Measurements from ENCODE around the gene SLC9A9.

SLC9A9 gene

GRCh38 chr3:143652118-143652517 lies 196.2 kb downstream of the SLC9A9 start:
- H3K27ac ChIP-seq (ENCODE audit: low read length): no peak overlapping the region
- no peak overlapping the region for H3K4me3 ChIP-seq (ENCODE audit: low read depth in 1 of 2, low read length in 2 of 2)
- no peaks in the 10 kb centered on the region for H3K9me3 ChIP-seq (ENCODE audit: insufficient read depth, low read length, severe bottlenecking)
- H3K4me2 ChIP-seq (ENCODE audit: insufficient read depth, low read length): no peak overlapping the region
- ATAC-seq (ENCODE audit: insufficient read depth, low read depth) (no peak), DNase-seq (no peak)
- H3K4me1 ChIP-seq (ENCODE audit: insufficient read depth, low read length): no peaks in the 10 kb centered on the region
- TF ChIP-seq EZH2 (IDR thresholded peaks at IDR 0.05; ENCODE audit: borderline replicate concordance, low read depth, low read length, severe bottlenecking): no peak
- TF ChIP-seq, protein P1, sequence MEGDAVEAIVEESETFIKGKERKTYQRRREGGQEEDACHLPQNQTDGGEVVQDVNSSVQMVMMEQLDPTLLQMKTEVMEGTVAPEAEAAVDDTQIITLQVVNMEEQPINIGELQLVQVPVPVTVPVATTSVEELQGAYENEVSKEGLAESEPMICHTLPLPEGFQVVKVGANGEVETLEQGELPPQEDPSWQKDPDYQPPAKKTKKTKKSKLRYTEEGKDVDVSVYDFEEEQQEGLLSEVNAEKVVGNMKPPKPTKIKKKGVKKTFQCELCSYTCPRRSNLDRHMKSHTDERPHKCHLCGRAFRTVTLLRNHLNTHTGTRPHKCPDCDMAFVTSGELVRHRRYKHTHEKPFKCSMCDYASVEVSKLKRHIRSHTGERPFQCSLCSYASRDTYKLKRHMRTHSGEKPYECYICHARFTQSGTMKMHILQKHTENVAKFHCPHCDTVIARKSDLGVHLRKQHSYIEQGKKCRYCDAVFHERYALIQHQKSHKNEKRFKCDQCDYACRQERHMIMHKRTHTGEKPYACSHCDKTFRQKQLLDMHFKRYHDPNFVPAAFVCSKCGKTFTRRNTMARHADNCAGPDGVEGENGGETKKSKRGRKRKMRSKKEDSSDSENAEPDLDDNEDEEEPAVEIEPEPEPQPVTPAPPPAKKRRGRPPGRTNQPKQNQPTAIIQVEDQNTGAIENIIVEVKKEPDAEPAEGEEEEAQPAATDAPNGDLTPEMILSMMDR (IDR thresholded peaks at IDR 0.05; ENCODE audit: borderline replicate concordance, extremely low read depth, low read length, poor library complexity, severe bottlenecking): no peak
- no peak overlapping the region for H2AFZ ChIP-seq (ENCODE audit: low read depth, low read length)
- H4K20me1 ChIP-seq (ENCODE audit: insufficient read depth, low read length): no peaks in the 10 kb centered on the region
- no peaks in the 10 kb centered on the region for H3K36me3 ChIP-seq (ENCODE audit: insufficient read depth, low read length)
- no peaks in the 10 kb centered on the region for H3K27me3 ChIP-seq (ENCODE audit: insufficient read depth, low read length, poor library complexity)
- no peaks in the 10 kb centered on the region for H3K79me2 ChIP-seq (ENCODE audit: insufficient read depth, low read length)
- no peak overlapping the region for H3K9ac ChIP-seq (ENCODE audit: low read depth, low read length)

DNA sequence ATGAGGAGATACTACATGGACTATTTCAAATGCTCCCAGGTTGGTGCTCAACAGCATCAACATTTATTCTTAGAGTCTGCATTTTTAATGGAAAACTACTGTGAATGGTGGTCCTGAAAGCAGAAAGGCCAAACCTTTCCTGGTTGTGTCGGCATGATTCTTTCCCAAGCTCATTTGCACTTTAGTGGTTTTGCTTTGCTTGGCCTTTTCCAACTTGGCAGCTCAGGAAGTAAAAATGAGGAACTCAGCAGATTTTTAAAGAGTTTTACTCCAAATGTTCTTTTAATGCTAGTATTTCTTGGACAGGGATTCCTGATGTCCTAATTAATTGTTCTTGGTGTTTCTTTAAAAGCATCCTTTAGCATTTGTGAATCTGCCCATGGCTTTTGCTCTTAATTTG lies 197.4 kb downstream of the SLC9A9 start:
- TF ChIP-seq, protein P1 (IDR thresholded peaks at IDR 0.05; ENCODE audit: borderline replicate concordance, extremely low read depth, low read length, poor library complexity, severe bottlenecking): no peak
- no peak for TF ChIP-seq EZH2 (IDR thresholded peaks at IDR 0.05; ENCODE audit: borderline replicate concordance, low read depth, low read length, severe bottlenecking)
- Histone ChIP-seq H4K20me1 (ENCODE audit: insufficient read depth, low read length) (no peaks in the 10 kb centered on the region), H3K27ac (ENCODE audit: low read length) (no peak overlapping the region), H3K36me3 (ENCODE audit: insufficient read depth, low read length) (no peaks in the 10 kb centered on the region), H3K4me2 (ENCODE audit: insufficient read depth, low read length) (no peak overlapping the region), H2AFZ (ENCODE audit: low read depth, low read length) (no peak overlapping the region), H3K4me3 (ENCODE audit: low read depth in 1 of 2, low read length in 2 of 2) (no peak overlapping the region), H3K4me1 (ENCODE audit: insufficient read depth, low read length) (no peaks in the 10 kb centered on the region), H3K27me3 (ENCODE audit: insufficient read depth, low read length, poor library complexity) (no peaks in the 10 kb centered on the region), H3K9me3 (ENCODE audit: insufficient read depth, low read length, severe bottlenecking) (no peaks in the 10 kb centered on the region), H3K79me2 (ENCODE audit: insufficient read depth, low read length) (no peaks in the 10 kb centered on the region), H3K9ac (ENCODE audit: low read depth, low read length) (no peak overlapping the region)
- ATAC-seq (ENCODE audit: insufficient read depth, low read depth) (no peak), DNase-seq (no peak)

GRCh38 chr3:143650120-143650519 lies 198.1 kb downstream of the SLC9A9 start:
- Histone ChIP-seq H3K27me3 (ENCODE audit: insufficient read depth, low read length, poor library complexity) (no peaks in the 10 kb centered on the region), H3K9me3 (ENCODE audit: insufficient read depth, low read length, severe bottlenecking) (no peaks in the 10 kb centered on the region), H3K27ac (ENCODE audit: low read length) (no peak overlapping the region), H3K4me3 (ENCODE audit: low read depth in 1 of 2, low read length in 2 of 2) (no peak overlapping the region), H3K9ac (ENCODE audit: low read depth, low read length) (no peak overlapping the region), H3K36me3 (ENCODE audit: insufficient read depth, low read length) (no peaks in the 10 kb centered on the region), H3K4me2 (ENCODE audit: insufficient read depth, low read length) (no peak overlapping the region), H2AFZ (ENCODE audit: low read depth, low read length) (0 out of 2 replicates have a peak overlapping the region, but pooled peaks have one; percentile 12), H4K20me1 (ENCODE audit: insufficient read depth, low read length) (no peaks in the 10 kb centered on the region), H3K4me1 (ENCODE audit: insufficient read depth, low read length) (peaks cover under 1% of the 10 kb centered on the region; the same call in 1 of the 2 replicates), H3K79me2 (ENCODE audit: insufficient read depth, low read length) (no peaks in the 10 kb centered on the region)
- TF ChIP-seq EZH2 (IDR thresholded peaks at IDR 0.05; ENCODE audit: borderline replicate concordance, low read depth, low read length, severe bottlenecking): no peak
- TF ChIP-seq, protein P1 (IDR thresholded peaks at IDR 0.05; ENCODE audit: borderline replicate concordance, extremely low read depth, low read length, poor library complexity, severe bottlenecking): no peak
- DNase-seq: no peak
- no peak for ATAC-seq (ENCODE audit: insufficient read depth, low read depth)

DNA sequence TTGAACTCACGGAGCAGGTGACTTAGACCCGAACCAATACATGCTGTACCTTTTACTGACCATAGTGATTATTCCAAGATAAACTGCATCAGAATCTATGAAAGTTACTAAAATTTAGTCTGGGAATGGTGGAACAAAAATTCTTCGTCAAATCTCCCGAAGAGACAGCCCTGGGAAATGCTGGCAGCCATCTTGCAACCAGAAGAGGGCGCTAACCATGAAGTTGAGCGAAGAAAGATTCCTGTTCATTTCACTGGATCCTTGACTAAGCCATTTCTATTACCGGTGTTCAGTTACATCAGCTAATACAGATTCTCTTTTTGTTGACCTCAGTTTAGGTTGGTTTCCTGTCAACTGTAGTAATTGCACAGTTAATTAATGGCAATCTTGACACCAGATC lies 199.6 kb downstream of the SLC9A9 start:
- Histone ChIP-seq H3K36me3 (ENCODE audit: insufficient read depth, low read length) (no peaks in the 10 kb centered on the region), H3K4me2 (ENCODE audit: insufficient read depth, low read length) (no peak overlapping the region), H3K9me3 (ENCODE audit: insufficient read depth, low read length, severe bottlenecking) (no peaks in the 10 kb centered on the region), H3K79me2 (ENCODE audit: insufficient read depth, low read length) (no peaks in the 10 kb centered on the region), H3K4me3 (ENCODE audit: low read depth in 1 of 2, low read length in 2 of 2) (no peak overlapping the region), H3K27ac (ENCODE audit: low read length) (no peak overlapping the region), H3K9ac (ENCODE audit: low read depth, low read length) (no peak overlapping the region), H4K20me1 (ENCODE audit: insufficient read depth, low read length) (no peaks in the 10 kb centered on the region), H3K4me1 (ENCODE audit: insufficient read depth, low read length) (peaks cover 14% of the 10 kb centered on the region), H3K27me3 (ENCODE audit: insufficient read depth, low read length, poor library complexity) (no peaks in the 10 kb centered on the region), H2AFZ (ENCODE audit: low read depth, low read length) (no peak overlapping the region)
- ATAC-seq (ENCODE audit: insufficient read depth, low read depth): no peak
- TF ChIP-seq EZH2 (IDR thresholded peaks at IDR 0.05; ENCODE audit: borderline replicate concordance, low read depth, low read length, severe bottlenecking): no peak
- TF ChIP-seq, protein P1 (IDR thresholded peaks at IDR 0.05; ENCODE audit: borderline replicate concordance, extremely low read depth, low read length, poor library complexity, severe bottlenecking): peak; percentile 57
- no peak for DNase-seq

Measured in DND-41 (cell line).